Ishikawa (cell line): ENCODE data around the gene MAEA.

Experiments
- CEBPB ChIP-seq: IDR thresholded peaks from 2 replicates; pipeline ENCODE4 v1.6.1; 2012
- CREB1 ChIP-seq: IDR thresholded peaks from 2 replicates; pipeline ENCODE4 v1.6.1; 2012; ENCODE audit warnings: low read depth
- EGR1 ChIP-seq: IDR thresholded peaks from 2 replicates; pipeline ENCODE4 v1.6.1; 2012
- EP300 ChIP-seq: IDR thresholded peaks from 2 replicates; pipeline ENCODE4 v1.6.1; 2012; ENCODE audit warnings: borderline replicate concordance
- FOXM1 ChIP-seq: IDR thresholded peaks from 2 replicates; pipeline ENCODE4 v1.6.1; 2012; ENCODE audit warnings: low read depth, borderline replicate concordance
- MAX ChIP-seq: IDR thresholded peaks from 2 replicates; pipeline ENCODE4 v1.6.1; 2012
- NFIC ChIP-seq: IDR thresholded peaks from 2 replicates; pipeline ENCODE4 v1.6.1; 2012
- RAD21 ChIP-seq: IDR thresholded peaks from 2 replicates; pipeline ENCODE4 v1.6.1; 2012; ENCODE audit warnings: low read depth
- REST ChIP-seq: IDR thresholded peaks from 2 replicates; pipeline ENCODE4 v1.6.1; 2012; ENCODE audit warnings: low read depth, mild to moderate bottlenecking
- TAF1 ChIP-seq: IDR thresholded peaks from 2 replicates; pipeline ENCODE4 v1.6.1; 2012; ENCODE audit warnings: low read depth, mild to moderate bottlenecking
- TCF12 ChIP-seq: IDR thresholded peaks from 2 replicates; pipeline ENCODE4 v1.6.1; 2012; ENCODE audit warnings: low read depth
- TEAD4 ChIP-seq: IDR thresholded peaks from 2 replicates; pipeline ENCODE4 v1.6.1; 2012
- USF1 ChIP-seq: IDR thresholded peaks from 2 replicates; pipeline ENCODE4 v1.6.1; 2012
- YY1 ChIP-seq: IDR thresholded peaks from 2 replicates; pipeline ENCODE4 v1.6.1; 2012; ENCODE audit warnings: low read depth
- ZBTB7A ChIP-seq: IDR thresholded peaks from 2 replicates; pipeline ENCODE4 v1.6.1; 2012; ENCODE audit warnings: low read depth

The MAEA gene

GRCh38 chr4:1337376-1337831, 47.7 kb downstream of the MAEA start:
- TF ChIP-seq REST (no peak), RAD21 (no peak), TAF1 (no peak), CEBPB (no peak), EGR1 (no peak), ZBTB7A (no peak), NFIC (no peak), FOXM1 (no peak), CREB1 (no peak), TEAD4 (no peak)

- TF ChIP-seq TCF12, result no peak
- no peak for TF ChIP-seq YY1
- no peak for TF ChIP-seq USF1
- TF ChIP-seq REST, result no peak
- TF ChIP-seq CREB1, result no peak
- no peak for TF ChIP-seq EGR1
- TF ChIP-seq TEAD4, result no peak
- TF ChIP-seq RAD21, result no peak
- TF ChIP-seq EP300, result no peak
- TF ChIP-seq ZBTB7A, result no peak
- no peak for TF ChIP-seq TAF1
- TF ChIP-seq NFIC, result no peak
- no peak for TF ChIP-seq FOXM1
Measured at GRCh38 chr4:1337951-1338751, 48.5 kb downstream of the MAEA start.

DNA sequence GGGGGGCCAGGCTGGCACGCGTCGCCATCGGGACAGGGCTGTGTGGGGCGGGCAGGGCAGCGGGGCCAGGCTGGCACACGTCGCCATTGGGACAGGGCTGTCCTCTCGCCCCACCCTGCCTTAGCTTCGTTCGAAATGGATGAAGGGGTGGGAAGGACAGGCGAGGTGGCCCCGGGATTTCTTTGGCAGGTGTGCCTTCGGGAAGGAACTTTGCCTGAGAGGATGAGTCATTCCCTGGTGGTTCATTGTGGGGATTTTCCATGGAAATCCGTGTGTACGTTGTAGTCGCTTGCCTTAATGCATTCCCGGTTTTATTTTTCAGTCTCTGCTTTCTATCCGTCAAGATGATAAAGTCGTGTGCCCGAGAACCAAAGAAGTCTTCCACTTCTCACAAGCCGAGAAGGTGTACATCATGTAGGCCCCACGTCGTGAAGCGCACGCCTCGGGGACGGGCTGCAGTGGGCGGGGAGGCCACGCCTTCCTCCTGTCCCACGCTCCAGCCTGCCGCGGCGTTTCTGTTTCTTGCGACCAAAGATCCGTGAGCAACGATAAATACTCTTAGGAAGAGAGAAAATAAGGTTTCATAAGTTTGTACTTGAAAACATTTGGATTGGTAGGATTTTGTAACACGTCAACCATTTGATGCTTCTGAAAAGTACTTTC, 49.2 kb downstream of the MAEA start:
- TF ChIP-seq USF1, result no peak
- TF ChIP-seq RAD21, result no peak
- TF ChIP-seq CEBPB, result no peak
- TF ChIP-seq NFIC, result no peak
- TF ChIP-seq FOXM1, result no peak
- TF ChIP-seq CREB1, result no peak
- TF ChIP-seq EGR1, result no peak
- TF ChIP-seq EP300, result no peak
- no peak for TF ChIP-seq REST
- TF ChIP-seq ZBTB7A, result no peak
- no peak for TF ChIP-seq TAF1
- no peak for TF ChIP-seq TEAD4
- TF ChIP-seq TCF12, result no peak
- no peak for TF ChIP-seq MAX
- no peak for TF ChIP-seq YY1

GRCh38 chr4:1339489-1339888, 49.8 kb downstream of the MAEA start:
- TF ChIP-seq EP300, result no peak
- TF ChIP-seq YY1, result no peak
- TF ChIP-seq ZBTB7A, result no peak
- no peak for TF ChIP-seq MAX
- TF ChIP-seq TCF12, result no peak
